Measurements from ENCODE around the gene KY. TPM values are rescaled to one million over a fixed set of nuclear protein-coding genes. Genes with fewer than 3 reads are reported as not detected.
A peak's percentile ranks its signal among the peaks of the same experiment; 100 is the strongest.

Gene KY
- total and polyA plus RNA-seq, 2 experiments from 2014 or later, result not detected

DNA sequence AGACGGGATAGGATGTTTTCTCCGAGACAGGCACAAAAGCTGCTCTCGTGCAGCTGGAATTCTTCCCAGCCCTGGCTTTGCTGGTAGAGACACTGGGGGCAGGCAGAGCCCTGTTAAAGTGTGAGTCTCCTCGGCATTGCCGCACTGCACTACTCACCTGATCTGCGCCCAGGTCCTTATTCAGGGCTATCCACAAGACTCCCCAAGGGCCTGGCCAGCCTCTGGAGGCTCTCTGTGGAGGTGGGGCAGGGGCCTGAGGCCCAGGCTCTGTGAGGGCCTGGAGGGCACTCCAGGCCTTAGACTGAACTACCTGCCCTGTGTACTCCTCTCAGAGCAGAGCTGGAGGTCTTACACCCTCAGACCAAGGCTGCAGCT, 48.4 kb downstream of the KY start (continued):
- TF ChIP-seq ZNF462 (CRISPR knock-in tag; IDR thresholded peaks at IDR 0.05), result no peak
- TF ChIP-seq EZH2phosphoT487 (IDR thresholded peaks at IDR 0.05; ENCODE audit: unreplicated experiment), result no peak
- no peak for TF ChIP-seq ZNF331 (CRISPR knock-in tag; IDR thresholded peaks at IDR 0.05; ENCODE audit: low read depth)
- no peak for TF ChIP-seq CREB1 (CRISPR knock-in tag; IDR thresholded peaks at IDR 0.05; ENCODE audit: low read depth)
- no peak for TF ChIP-seq ETS1 (IDR thresholded peaks at IDR 0.05)
- no peak for TF ChIP-seq NANOG (IDR thresholded peaks at IDR 0.05; ENCODE audit: borderline replicate concordance)

DNA sequence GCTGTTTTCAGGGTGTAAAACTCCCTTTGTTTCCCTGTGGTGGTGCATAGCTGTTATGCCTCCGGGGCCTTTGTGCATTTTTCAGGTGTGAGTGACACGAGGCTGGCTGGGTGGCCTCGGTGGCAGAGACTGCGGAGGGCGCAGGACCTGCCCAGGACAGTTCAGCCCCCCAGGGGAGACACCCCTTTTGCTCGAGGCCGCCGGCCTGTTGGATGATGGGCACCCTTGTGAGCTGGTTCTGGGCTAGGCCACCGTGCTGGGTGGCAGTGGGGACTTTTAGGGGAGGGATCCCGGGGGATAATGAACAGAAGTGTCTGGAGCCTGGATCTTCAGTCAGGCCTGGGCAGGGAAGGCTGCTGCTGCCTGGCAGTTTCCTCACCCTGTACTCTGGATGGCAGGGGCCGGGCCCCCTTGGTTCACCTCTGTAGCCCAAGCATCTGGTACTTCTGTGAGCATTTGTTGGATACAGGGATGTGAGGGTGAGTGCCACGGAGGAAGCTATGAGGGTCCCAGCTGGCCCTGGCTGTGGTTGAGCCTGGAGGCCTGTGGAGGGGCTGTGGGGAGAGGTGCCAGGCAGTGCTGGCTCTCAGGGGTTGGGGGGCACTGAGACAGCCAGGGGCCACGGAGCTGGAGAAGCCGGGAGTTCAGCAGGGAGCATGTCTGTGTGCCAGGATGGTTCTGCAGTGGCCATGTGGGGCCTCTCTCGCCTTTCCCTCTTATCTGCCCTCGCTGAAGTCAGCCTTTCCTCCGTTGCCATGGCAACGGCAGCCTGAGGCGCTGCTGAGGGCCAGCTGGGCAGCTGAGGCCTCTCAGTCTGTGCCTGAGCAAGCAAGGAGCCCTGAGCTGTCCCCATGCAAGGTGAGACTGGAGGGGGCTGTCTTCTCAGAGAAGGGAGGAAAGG, 49.0 kb downstream of the KY start:
- no peaks in the 10 kb centered on the region for H4K20me1 ChIP-seq (replicated peaks; ENCODE audit: insufficient read depth)
- no peak overlapping the region for H3K4me3 ChIP-seq
- H3K36me3 ChIP-seq (ENCODE audit: insufficient read depth), result no peaks in the 10 kb centered on the region
- no peak overlapping the region for H3K4me3 Mint-ChIP-seq
- 0 out of 2 replicates have a peak, but pooled peaks cover 2% of the 10 kb centered on the region for H3K4me1 ChIP-seq (ENCODE audit: insufficient read depth)
- peak; percentile 79 for DNase-seq (ENCODE audit: low spot score)
- peaks cover 6% of the 10 kb centered on the region; the same call in 2 of the 3 replicates for H3K4me1 Mint-ChIP-seq
- no peaks in the 10 kb centered on the region; the same call in 2 of the 3 replicates for H3K36me3 Mint-ChIP-seq (ENCODE audit: low read depth)
- no peaks in the 10 kb centered on the region for H3K27me3 ChIP-seq (ENCODE audit: insufficient read depth)
- no peak overlapping the region for H3K27ac ChIP-seq (ENCODE audit: low read depth)
- H3K79me2 ChIP-seq (replicated peaks; ENCODE audit: insufficient read depth), result no peaks in the 10 kb centered on the region
- no peaks in the 10 kb centered on the region for H3K9me2 ChIP-seq (ENCODE audit: insufficient read depth)
- H3K4me2 ChIP-seq, result peak overlapping the region; percentile 70; the same call in 1 of the 2 replicates
- no peak overlapping the region for H2AFZ ChIP-seq
- peak; percentile 83 for ATAC-seq
- H3K27ac Mint-ChIP-seq, result no peak overlapping the region
- no peaks in the 10 kb centered on the region for H3K9me3 Mint-ChIP-seq
- H3K27me3 Mint-ChIP-seq (ENCODE audit: insufficient read depth, low read depth, poor library complexity), result peaks cover 15% of the 10 kb centered on the region
- H3F3A ChIP-seq (replicated peaks; ENCODE audit: low read depth), result no peaks in the 10 kb centered on the region
- TF ChIP-seq STAT1 (IDR thresholded peaks at IDR 0.05; ENCODE audit: unreplicated experiment) (no peak), REST (IDR thresholded peaks at IDR 0.05; ENCODE audit: unreplicated experiment) (no peak)

Measured in GM23338 (cell line).